ENCODE measurements around the gene RRP8.

Gene RRP8

GRCh38 chr11:6621711-6622211 lies 18.3 kb upstream of the RRP8 start:
- no peak overlapping the region for H3K4me3 ChIP-seq (ENCODE audit: low read depth, low read length)
- TF ChIP-seq CTCF (IDR thresholded peaks at IDR 0.05; ENCODE audit: low read depth, low read length), result no peak

GRCh38 chr11:6620636-6621035 lies 17.2 kb upstream of the RRP8 start:
- TF ChIP-seq CTCF (IDR thresholded peaks at IDR 0.05; ENCODE audit: low read depth, low read length), result no peak
- H3K4me3 ChIP-seq (ENCODE audit: low read depth, low read length), result no peak overlapping the region

GRCh38 chr11:6619004-6619745 lies 15.8 kb upstream of the RRP8 start, which contains the start of gene TPP1:
Gene TPP1 (minus strand): TSS chr11:6619422. CDS start chr11:6619400, 22 bp downstream.
- no peak for TF ChIP-seq CTCF (IDR thresholded peaks at IDR 0.05; ENCODE audit: low read depth, low read length)
- H3K4me3 ChIP-seq (ENCODE audit: low read depth, low read length), result peak within 1 kb of the TSS; percentile 96

DNA sequence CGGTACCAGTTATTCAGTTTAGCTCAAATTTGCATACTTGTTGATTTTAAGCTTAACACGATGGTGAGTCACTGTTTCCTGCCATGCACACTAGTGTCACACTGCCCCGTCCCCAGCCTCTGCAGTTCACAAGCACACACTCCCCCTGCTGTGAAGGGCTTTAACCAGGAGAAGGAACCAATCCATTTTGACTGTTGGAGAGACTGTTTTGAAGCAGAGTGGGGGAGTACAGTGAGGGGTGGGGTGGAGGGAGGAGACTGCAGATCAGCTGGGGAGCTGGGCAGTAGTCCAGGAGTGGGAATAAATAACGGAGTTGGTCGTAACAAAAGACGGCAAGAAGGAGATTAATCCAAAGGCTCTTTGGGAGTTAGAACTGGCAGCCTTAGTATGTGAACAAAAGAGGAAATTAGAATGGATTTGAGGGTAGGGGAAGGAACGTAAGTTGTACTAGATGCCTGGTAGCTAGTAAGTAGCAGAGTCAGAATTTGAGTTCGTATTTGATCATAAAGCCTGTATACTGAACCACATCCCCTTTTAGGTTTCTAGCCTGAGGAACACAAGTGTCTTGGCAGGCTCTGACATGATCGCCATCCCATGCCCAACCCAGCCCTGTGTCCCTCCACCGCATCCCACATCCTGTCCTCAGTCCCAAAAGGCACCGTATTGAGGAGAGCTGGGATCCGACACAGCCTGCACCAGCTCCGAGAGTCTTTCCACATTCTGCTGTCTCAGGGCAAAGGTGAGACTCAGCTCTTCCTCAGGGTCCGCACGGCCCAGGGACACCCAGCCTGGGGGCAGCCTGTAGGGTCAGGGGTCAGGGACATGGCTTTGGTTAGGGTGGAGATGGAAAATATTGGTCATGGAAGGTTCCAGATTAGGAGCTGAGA lies 14.9 kb upstream of the RRP8 start:
- no peak for TF ChIP-seq CTCF (IDR thresholded peaks at IDR 0.05; ENCODE audit: low read depth, low read length)
- H3K4me3 ChIP-seq (ENCODE audit: low read depth, low read length), result peak overlapping the region; percentile 96

- no peak for TF ChIP-seq CTCF (IDR thresholded peaks at IDR 0.05; ENCODE audit: low read depth, low read length)
- peak overlapping the region; percentile 96 for H3K4me3 ChIP-seq (ENCODE audit: low read depth, low read length)
These were observed 13.9 kb upstream of the RRP8 start for GRCh38 chr11:6617315-6617781.

- no peak overlapping the region for H3K4me3 ChIP-seq (ENCODE audit: low read depth, low read length)
- TF ChIP-seq CTCF (IDR thresholded peaks at IDR 0.05; ENCODE audit: low read depth, low read length), result no peak
These were observed 13.3 kb upstream of the RRP8 start for GRCh38 chr11:6616596-6617250.
